Measurements from ENCODE around the gene SMYD5.

GRCh38 chr2:73244580-73244979 lies 30.5 kb downstream of the SMYD5 start:
- TF ChIP-seq CEBPB (IDR thresholded peaks at IDR 0.05; ENCODE audit: low read depth) (no peak), POLR2A (IDR thresholded peaks at IDR 0.05; ENCODE audit: borderline replicate concordance, extremely low read depth, insufficient read depth, insufficient read length) (no peak)
